AG04450 (cell line): Measurements from ENCODE around the gene NFKBIE. TPM values are rescaled to one million over a fixed set of nuclear protein-coding genes. Genes with fewer than 3 reads are reported as not detected.
A peak's percentile ranks its signal among the peaks of the same experiment; 100 is the strongest.

ENCODE experiments used
- CTCF ChIA-PET: fragments of 300-600, 350-600 bp; formaldehyde crosslinking; extraction: SDS; loops from one replicate; lab custom pipeline; 2022; ENCODE audit warnings: antibody characterized with exemption, inconsistent platforms; lab: Charles Lee
- POLR2A ChIA-PET: fragments of 350-600 bp; formaldehyde crosslinking; extraction: SDS; loops from one replicate; lab custom pipeline; 2021; ENCODE audit warnings: antibody characterized with exemption, inconsistent platforms; lab: Yijun Ruan, JAX
- DNase-seq: peaks from one replicate; pipeline ENCODE4 v3.0.0-alpha.2; 2011; ENCODE audit warnings: low read depth, low spot score
- H3K27ac ChIP-seq: one replicate; pipeline ENCODE4 v1.5.1; 2012; ENCODE audit warnings: low read depth, low read length, control low read depth
- H3K27me3 ChIP-seq: one replicate; pipeline ENCODE4 v1.6.0; 2012; ENCODE audit warnings: low read length; ENCODE audit not compliant: control insufficient read depth, insufficient read depth
- H3K4me3 ChIP-seq: 2 replicates; pipeline ENCODE4 v1.5.1; 2011; ENCODE audit warnings: mild to moderate bottlenecking, low read depth, low read length, control low read depth
- H3K9me3 ChIP-seq: 2 replicates; pipeline ENCODE4 v1.5.1; 2012; ENCODE audit warnings: low read length; ENCODE audit not compliant: control insufficient read depth, insufficient read depth
- CTCF ChIP-seq: IDR thresholded peaks from 2 replicates; pipeline ENCODE4 v1.5.1; 2011; ENCODE audit warnings: low read depth, low read length, control low read depth, inconsistent platforms
- polyA plus RNA-seq: library from polyadenylated mRNA; depleted of rRNA; stranded (reverse); fragments of >200 nt; gene quantifications from 2 replicates; pipeline ENCODE4 v1.2.3, GENCODE V29; 2011

The NFKBIE gene
- polyA plus RNA-seq, 1 experiment = 13.7 TPM

DNA sequence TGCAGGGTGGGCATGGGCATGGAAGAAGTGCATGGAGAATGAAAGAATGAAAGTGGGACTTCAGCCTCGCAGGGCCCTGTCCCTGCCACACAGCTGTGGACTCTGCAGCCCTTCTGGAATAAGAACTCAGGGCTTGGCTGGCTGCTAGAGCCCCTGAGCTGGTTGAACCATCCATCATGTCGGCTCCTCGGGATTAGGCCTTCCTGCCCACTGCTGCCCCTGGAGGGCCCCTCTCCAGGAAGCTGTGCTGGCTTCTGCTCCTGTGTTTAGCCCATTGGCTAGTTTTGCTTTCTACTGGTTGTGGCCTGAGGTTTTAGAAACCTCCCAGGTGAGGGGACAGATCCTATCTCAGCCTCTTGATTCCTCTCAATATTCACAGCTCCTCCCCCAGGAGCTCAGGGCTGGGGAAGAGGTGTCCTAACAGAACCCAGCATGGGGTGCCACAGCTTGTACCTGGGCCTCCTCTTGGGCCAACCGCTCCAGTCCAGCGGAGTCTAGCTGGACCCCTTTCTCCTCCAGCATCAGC lies 39.9 kb upstream of the NFKBIE start:
- CTCF ChIA-PET = interaction anchor here (0.6 to 1.6 kb wide), 8 partner anchors 7 to 1026 kb away, joined by 3 to 11 read pairs (median 4); partner anchors contain the start of genes AARS2 and TMEM151B
- H3K9me3 ChIP-seq = no peaks in the 10 kb centered on the region
- POLR2A ChIA-PET = interaction anchor here (0.7 to 1.3 kb wide), 2 partner anchors 9 to 58 kb away, joined by 3 to 5 read pairs; partner anchors contain the start of gene HSP90AB1
- no peak for TF ChIP-seq CTCF
- H3K27me3 ChIP-seq = no peaks in the 10 kb centered on the region
- DNase-seq = no peak
- H3K27ac ChIP-seq = no peak overlapping the region
- no peak overlapping the region for H3K4me3 ChIP-seq

- Histone ChIP-seq H3K27me3 (no peaks in the 10 kb centered on the region), H3K27ac (no peak overlapping the region), H3K9me3 (no peaks in the 10 kb centered on the region), H3K4me3 (no peak overlapping the region)
- ChIA-PET POLR2A (interaction anchor here (0.7 to 1.3 kb wide), 2 partner anchors 8 to 58 kb away, joined by 3 to 5 read pairs; partner anchors contain the start of gene HSP90AB1), CTCF (interaction anchor here (0.6 to 1.6 kb wide), 10 partner anchors 8 to 1027 kb away, joined by 3 to 11 read pairs (median 4); partner anchors contain the start of genes AARS2 and TMEM151B)
- DNase-seq = no peak
- peak; percentile 76 for TF ChIP-seq CTCF
Measured at GRCh38 chr6:44304282-44305199, 39.2 kb upstream of the NFKBIE start.

DNA sequence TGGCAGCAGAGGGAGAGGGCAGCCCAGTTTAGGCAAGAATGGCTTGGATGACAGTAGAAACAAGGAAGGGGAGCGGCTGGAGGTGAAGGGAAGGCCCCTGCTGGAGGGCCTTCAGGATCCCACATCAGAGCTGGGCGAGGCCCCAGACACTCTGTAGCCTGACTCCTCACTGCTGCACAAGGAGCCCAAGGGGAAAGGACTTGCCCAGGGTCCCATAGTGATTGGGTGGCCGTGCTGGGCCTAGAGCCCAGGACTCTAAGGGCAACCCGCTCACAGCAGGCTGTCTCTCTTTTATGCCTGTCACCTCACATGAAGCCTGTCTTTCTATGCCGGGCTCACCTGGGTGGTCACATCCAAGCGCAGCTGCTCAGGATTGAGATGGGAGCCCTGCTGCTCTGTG lies 38.5 kb upstream of the NFKBIE start:
- Histone ChIP-seq H3K27ac (no peak overlapping the region), H3K9me3 (no peaks in the 10 kb centered on the region), H3K27me3 (no peaks in the 10 kb centered on the region), H3K4me3 (no peak overlapping the region)
- POLR2A ChIA-PET = no interaction called here
- CTCF ChIA-PET = interaction anchor here (0.9 to 1.5 kb wide), 3 partner anchors 9 to 122 kb away, joined by 3 to 7 read pairs (median 5); partner anchors contain the start of gene AARS2
- TF ChIP-seq CTCF = no peak
- DNase-seq = no peak

DNA sequence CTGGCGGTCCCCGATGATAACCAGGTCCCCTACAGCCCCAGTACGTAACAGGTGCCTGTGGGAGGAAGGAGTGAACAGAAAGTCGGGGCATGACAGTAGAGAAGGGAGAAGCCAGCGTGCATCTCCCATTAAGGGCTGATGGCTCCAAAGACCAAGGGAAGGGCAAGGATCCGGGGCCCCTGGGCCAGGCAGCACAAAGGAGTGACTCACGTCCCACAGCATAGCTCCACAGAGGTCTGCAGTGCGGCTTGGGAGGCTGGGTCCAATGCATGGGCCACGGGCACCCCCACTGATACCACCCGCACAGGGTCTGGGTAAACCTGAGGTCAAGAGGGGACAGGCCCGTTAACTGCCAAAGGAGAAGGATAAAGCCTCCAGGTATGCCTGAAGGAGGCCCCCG lies 37.5 kb upstream of the NFKBIE start:
- POLR2A ChIA-PET = no interaction called here
- Histone ChIP-seq H3K27ac (no peak overlapping the region), H3K9me3 (no peaks in the 10 kb centered on the region), H3K4me3 (no peak overlapping the region), H3K27me3 (peaks cover 7% of the 10 kb centered on the region)
- TF ChIP-seq CTCF = no peak
- no peak for DNase-seq
- CTCF ChIA-PET = interaction anchor here (1.0 to 1.5 kb wide), 3 partner anchors 10 to 35 kb away, joined by 3 to 9 read pairs (median 7); partner anchors contain the start of gene AARS2
